Keratinocyte (primary cell): ENCODE results near the gene MAN2A2.

Experiments
- CTCF ChIP-seq, 3 experiments: IDR thresholded peaks in 1 of 3; conservative IDR thresholded peaks in 1 of 3; optimal IDR thresholded peaks in 1 of 3; 2 replicates in 2 of 3; 3 replicates in 1 of 3; pipeline versions ENCODE3 to v1.5.1; 2011; ENCODE audit warnings: low read length in 3 of 3, mild to moderate bottlenecking in 3 of 3, moderate library complexity in 2 of 3, control low read depth in 1 of 3, inconsistent platforms in 1 of 3; ENCODE audit not compliant: insufficient read depth in 2 of 3; ENCODE audit errors: extremely low read depth in 1 of 3
- EZH2 ChIP-seq: IDR thresholded peaks from one replicate; pipeline ENCODE4 v1.6.1; 2012; ENCODE audit warnings: inconsistent platforms, mild to moderate bottlenecking, low read length, moderate library complexity

GRCh38 chr15:90866800-90867199 is 36.3 kb upstream of the MAN2A2 start:
- no peak for TF ChIP-seq CTCF (optimal IDR thresholded peaks at IDR 0.05 in 1 of 3, IDR thresholded peaks at IDR 0.05 in 1 of 3, conservative IDR thresholded peaks at IDR 0.05 in 1 of 3; ENCODE audit: extremely low read depth in 1 of 3, insufficient read depth in 2 of 3, low read length in 3 of 3)
- no peak for TF ChIP-seq EZH2
